ENCODE measurements around the gene NINJ1. TPM values are rescaled to one million over a fixed set of nuclear protein-coding genes. Genes with fewer than 3 reads are reported as not detected.

Gene NINJ1
- total and polyA plus RNA-seq, 2 of the 13 experiments (the other 11 are each of a cell fraction or from before 2014, with no cell fraction given) = 81.2 to 92.1 TPM

DNA sequence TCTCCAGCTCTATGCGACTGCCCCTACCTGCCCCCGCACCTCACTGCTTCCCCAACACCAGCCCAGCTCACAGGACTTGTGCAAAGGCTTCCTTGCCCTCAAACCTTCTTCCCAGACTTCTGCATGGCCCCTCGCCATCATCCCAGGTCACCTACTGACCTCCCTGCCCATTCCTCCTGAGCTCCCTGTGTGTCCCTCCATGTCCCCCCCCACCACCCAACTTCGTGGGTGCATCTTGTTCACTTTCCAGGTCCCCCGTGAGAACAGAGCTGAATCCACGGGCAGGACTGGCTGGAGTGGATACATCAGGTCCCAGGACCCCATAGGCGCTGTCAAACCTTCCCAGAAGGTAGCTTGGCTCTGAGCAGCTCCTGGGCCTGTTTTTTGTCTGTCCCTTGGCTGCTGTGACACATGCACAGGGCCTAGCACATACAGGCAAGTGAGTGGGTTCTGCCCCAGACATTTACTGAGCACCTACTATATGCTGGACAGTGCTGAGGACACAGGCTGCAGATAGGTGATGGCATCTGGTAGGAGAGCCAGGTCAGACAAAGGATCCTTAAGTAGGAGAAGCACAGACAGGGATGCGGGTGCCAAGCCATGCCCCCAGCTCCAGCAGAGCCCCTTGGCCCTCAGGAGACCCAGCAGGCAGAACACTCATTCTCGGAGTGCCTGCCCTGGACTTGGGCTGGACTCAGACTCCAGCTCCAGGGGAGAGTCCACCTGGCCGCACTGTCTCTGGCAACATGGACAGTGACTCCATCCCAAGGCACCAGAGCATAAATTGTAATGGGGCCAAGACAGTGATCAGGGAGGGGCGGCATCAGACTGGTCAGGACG, 15.0 kb downstream of the NINJ1 start (continued):
- TF ChIP-seq, protein P1, sequence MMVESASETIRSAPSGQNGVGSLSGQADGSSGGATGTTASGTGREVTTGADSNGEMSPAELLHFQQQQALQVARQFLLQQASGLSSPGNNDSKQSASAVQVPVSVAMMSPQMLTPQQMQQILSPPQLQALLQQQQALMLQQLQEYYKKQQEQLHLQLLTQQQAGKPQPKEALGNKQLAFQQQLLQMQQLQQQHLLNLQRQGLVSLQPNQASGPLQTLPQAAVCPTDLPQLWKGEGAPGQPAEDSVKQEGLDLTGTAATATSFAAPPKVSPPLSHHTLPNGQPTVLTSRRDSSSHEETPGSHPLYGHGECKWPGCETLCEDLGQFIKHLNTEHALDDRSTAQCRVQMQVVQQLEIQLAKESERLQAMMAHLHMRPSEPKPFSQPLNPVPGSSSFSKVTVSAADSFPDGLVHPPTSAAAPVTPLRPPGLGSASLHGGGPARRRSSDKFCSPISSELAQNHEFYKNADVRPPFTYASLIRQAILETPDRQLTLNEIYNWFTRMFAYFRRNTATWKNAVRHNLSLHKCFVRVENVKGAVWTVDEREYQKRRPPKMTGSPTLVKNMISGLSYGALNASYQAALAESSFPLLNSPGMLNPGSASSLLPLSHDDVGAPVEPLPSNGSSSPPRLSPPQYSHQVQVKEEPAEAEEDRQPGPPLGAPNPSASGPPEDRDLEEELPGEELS (CRISPR knock-in tag; IDR thresholded peaks at IDR 0.05) = no peak
- TF ChIP-seq ZNF337 (CRISPR knock-in tag; IDR thresholded peaks at IDR 0.05; ENCODE audit: borderline replicate concordance, low read depth) (no peak), ZNF101 (CRISPR knock-in tag; IDR thresholded peaks at IDR 0.05; ENCODE audit: borderline replicate concordance, low read depth) (no peak), PTBP1 (IDR thresholded peaks at IDR 0.05; ENCODE audit: low read depth, low read length, poor library complexity, severe bottlenecking) (no peak), ZFP36 (IDR thresholded peaks at IDR 0.05; ENCODE audit: borderline replicate concordance, low read depth, low read length, partially characterized antibody) (no peak), PRMT3 (CRISPR knock-in tag; IDR thresholded peaks at IDR 0.05; ENCODE audit: borderline replicate concordance, low read depth) (no peak), ZNF768 (CRISPR knock-in tag; IDR thresholded peaks at IDR 0.05) (no peak), ZNF296 (CRISPR knock-in tag; conservative IDR thresholded peaks at IDR 0.05) (no peak; the same call in 1 of the 2 replicates), HNF4A (CRISPR knock-in tag; IDR thresholded peaks at IDR 0.05) (no peak), ZNF232 (CRISPR knock-in tag; IDR thresholded peaks at IDR 0.05; ENCODE audit: borderline replicate concordance) (no peak), ARNTL (CRISPR knock-in tag; IDR thresholded peaks at IDR 0.05) (0 out of 2 replicates have a peak, but pooled peaks have one; percentile 10), ARNT (IDR thresholded peaks at IDR 0.05) (no peak), HCFC1 (IDR thresholded peaks at IDR 0.05; ENCODE audit: low read depth, low read length) (no peak), ZFP41 (CRISPR knock-in tag; IDR thresholded peaks at IDR 0.05; ENCODE audit: borderline replicate concordance) (0 out of 2 replicates have a peak, but pooled peaks have one; percentile 31), MXD4 (CRISPR knock-in tag; IDR thresholded peaks at IDR 0.05) (no peak), ZSCAN20 (CRISPR knock-in tag; IDR thresholded peaks at IDR 0.05; ENCODE audit: borderline replicate concordance) (no peak)
- TF ChIP-seq, protein P2, sequence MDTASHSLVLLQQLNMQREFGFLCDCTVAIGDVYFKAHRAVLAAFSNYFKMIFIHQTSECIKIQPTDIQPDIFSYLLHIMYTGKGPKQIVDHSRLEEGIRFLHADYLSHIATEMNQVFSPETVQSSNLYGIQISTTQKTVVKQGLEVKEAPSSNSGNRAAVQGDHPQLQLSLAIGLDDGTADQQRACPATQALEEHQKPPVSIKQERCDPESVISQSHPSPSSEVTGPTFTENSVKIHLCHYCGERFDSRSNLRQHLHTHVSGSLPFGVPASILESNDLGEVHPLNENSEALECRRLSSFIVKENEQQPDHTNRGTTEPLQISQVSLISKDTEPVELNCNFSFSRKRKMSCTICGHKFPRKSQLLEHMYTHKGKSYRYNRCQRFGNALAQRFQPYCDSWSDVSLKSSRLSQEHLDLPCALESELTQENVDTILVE (CRISPR knock-in tag; IDR thresholded peaks at IDR 0.05) = no peak
- TF ChIP-seq, protein P3, sequence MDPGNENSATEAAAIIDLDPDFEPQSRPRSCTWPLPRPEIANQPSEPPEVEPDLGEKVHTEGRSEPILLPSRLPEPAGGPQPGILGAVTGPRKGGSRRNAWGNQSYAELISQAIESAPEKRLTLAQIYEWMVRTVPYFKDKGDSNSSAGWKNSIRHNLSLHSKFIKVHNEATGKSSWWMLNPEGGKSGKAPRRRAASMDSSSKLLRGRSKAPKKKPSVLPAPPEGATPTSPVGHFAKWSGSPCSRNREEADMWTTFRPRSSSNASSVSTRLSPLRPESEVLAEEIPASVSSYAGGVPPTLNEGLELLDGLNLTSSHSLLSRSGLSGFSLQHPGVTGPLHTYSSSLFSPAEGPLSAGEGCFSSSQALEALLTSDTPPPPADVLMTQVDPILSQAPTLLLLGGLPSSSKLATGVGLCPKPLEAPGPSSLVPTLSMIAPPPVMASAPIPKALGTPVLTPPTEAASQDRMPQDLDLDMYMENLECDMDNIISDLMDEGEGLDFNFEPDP (CRISPR knock-in tag; conservative IDR thresholded peaks at IDR 0.05) = 0 out of 2 replicates have a peak, but pooled peaks have one; percentile 47
- TF ChIP-seq, protein P4, sequence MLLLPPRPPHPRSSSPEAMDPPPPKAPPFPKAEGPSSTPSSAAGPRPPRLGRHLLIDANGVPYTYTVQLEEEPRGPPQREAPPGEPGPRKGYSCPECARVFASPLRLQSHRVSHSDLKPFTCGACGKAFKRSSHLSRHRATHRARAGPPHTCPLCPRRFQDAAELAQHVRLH (CRISPR knock-in tag; IDR thresholded peaks at IDR 0.05; ENCODE audit: borderline replicate concordance, low read depth) = no peak
- TF ChIP-seq, protein P5, sequence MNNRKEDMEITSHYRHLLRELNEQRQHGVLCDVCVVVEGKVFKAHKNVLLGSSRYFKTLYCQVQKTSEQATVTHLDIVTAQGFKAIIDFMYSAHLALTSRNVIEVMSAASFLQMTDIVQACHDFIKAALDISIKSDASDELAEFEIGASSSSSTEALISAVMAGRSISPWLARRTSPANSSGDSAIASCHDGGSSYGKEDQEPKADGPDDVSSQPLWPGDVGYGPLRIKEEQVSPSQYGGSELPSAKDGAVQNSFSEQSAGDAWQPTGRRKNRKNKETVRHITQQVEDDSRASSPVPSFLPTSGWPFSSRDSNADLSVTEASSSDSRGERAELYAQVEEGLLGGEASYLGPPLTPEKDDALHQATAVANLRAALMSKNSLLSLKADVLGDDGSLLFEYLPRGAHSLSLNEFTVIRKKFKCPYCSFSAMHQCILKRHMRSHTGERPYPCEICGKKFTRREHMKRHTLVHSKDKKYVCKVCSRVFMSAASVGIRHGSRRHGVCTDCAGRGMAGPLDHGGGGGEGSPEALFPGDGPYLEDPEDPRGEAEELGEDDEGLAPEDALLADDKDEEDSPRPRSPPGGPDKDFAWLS (CRISPR knock-in tag; IDR thresholded peaks at IDR 0.05; ENCODE audit: borderline replicate concordance) = 0 out of 2 replicates have a peak, but pooled peaks have one; percentile 86
- TF ChIP-seq, protein P6, sequence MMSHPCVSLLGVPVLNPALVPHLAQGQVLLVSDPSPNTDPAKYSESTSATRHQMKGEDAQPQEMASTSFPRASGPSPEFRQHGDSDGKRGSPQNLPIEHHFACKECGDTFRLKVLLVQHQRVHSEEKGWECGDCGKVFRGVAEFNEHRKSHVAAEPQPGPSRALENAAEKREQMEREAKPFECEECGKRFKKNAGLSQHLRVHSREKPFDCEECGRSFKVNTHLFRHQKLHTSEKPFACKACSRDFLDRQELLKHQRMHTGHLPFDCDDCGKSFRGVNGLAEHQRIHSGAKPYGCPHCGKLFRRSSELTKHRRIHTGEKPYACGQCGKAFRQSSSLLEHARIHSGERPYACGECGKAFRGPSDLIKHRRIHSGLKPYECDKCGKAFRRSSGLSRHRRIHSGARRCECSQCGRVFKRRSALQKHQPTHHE (CRISPR knock-in tag; IDR thresholded peaks at IDR 0.05; ENCODE audit: borderline replicate concordance) = no peak
